ENCODE results near the gene ATP8B4. TPM values are rescaled to one million over a fixed set of nuclear protein-coding genes. Genes with fewer than 3 reads are reported as not detected.
A peak's percentile ranks its signal among the peaks of the same experiment; 100 is the strongest.

Gene ATP8B4
- total and polyA plus RNA-seq, 2 donors from 2014 or later = 2.1 to 12.5 TPM

GRCh38 chr15:49832511-49832910 lies 286.5 kb downstream of the ATP8B4 start:
- FAIRE-seq = no peak
- DNase-seq = peak; percentile 15 to 60 (median 56)
- no peak overlapping the region for H3K4me3 ChIP-seq (ENCODE audit: low read length in 3 of 3)

GRCh38 chr15:49831206-49831965 lies 287.6 kb downstream of the ATP8B4 start:
- Histone ChIP-seq H3K4me3 (ENCODE audit: low read length in 3 of 3) (no peak overlapping the region), H3K9ac (ENCODE audit: low read length in 3 of 3) (no peak overlapping the region), H3K36me3 (ENCODE audit: control insufficient read depth in 2 of 3, insufficient read depth in 3 of 3, low read length in 3 of 3) (no peaks in the 10 kb centered on the region), H3K4me1 (ENCODE audit: control insufficient read depth in 2 of 3, insufficient read depth in 2 of 3, low read depth in 1 of 3, low read length in 3 of 3) (no peaks in the 10 kb centered on the region), H3K9me3 (ENCODE audit: control insufficient read depth in 2 of 3, insufficient read depth in 1 of 3, low read length in 3 of 3) (no peaks in the 10 kb centered on the region), H3K27me3 (ENCODE audit: control insufficient read depth, insufficient read depth, low read length) (no peaks in the 10 kb centered on the region), H3K27ac (ENCODE audit: low read depth in 2 of 2, low read length in 2 of 2) (no peak overlapping the region)
- TF ChIP-seq CTCF (IDR thresholded peaks at IDR 0.05; ENCODE audit: borderline replicate concordance, extremely low read depth, insufficient read depth) = no peak
- DNase-seq (peak in 1 of 5 donors; percentile 36), FAIRE-seq (no peak)
- intact Hi-C loops (cut with DNase I) = no loop called here

More at GRCh38 chr15:49832511-49832910, 286.5 kb downstream of the ATP8B4 start:
- H3K27me3 ChIP-seq (ENCODE audit: control insufficient read depth, insufficient read depth, low read length) = no peaks in the 10 kb centered on the region
- no peaks in the 10 kb centered on the region for H3K4me1 ChIP-seq (ENCODE audit: control insufficient read depth in 2 of 3, insufficient read depth in 2 of 3, low read depth in 1 of 3, low read length in 3 of 3)
- intact Hi-C loops (cut with DNase I) = no loop called here
- no peaks in the 10 kb centered on the region for H3K36me3 ChIP-seq (ENCODE audit: control insufficient read depth in 2 of 3, insufficient read depth in 3 of 3, low read length in 3 of 3)
- TF ChIP-seq CTCF (IDR thresholded peaks at IDR 0.05; ENCODE audit: borderline replicate concordance, extremely low read depth, insufficient read depth) = peak; percentile 29
- no peak overlapping the region for H3K27ac ChIP-seq (ENCODE audit: low read depth in 2 of 2, low read length in 2 of 2)
- H3K9me3 ChIP-seq (ENCODE audit: control insufficient read depth in 2 of 3, insufficient read depth in 1 of 3, low read length in 3 of 3) = no peaks in the 10 kb centered on the region
- H3K9ac ChIP-seq (ENCODE audit: low read length in 3 of 3) = no peak overlapping the region

GRCh38 chr15:49830391-49830790 lies 288.6 kb downstream of the ATP8B4 start:
- H3K9me3 ChIP-seq (ENCODE audit: control insufficient read depth in 2 of 3, insufficient read depth in 1 of 3, low read length in 3 of 3) = no peaks in the 10 kb centered on the region
- no peak overlapping the region for H3K9ac ChIP-seq (ENCODE audit: low read length in 3 of 3)
- H3K36me3 ChIP-seq (ENCODE audit: control insufficient read depth in 2 of 3, insufficient read depth in 3 of 3, low read length in 3 of 3) = no peaks in the 10 kb centered on the region
- H3K4me3 ChIP-seq (ENCODE audit: low read length in 3 of 3) = no peak overlapping the region
- intact Hi-C loops (cut with DNase I) = no loop called here
- DNase-seq (peak in 3 of 5 donors; percentile 13 to 81 (median 57)), FAIRE-seq (no peak)
- no peaks in the 10 kb centered on the region for H3K4me1 ChIP-seq (ENCODE audit: control insufficient read depth in 2 of 3, insufficient read depth in 2 of 3, low read depth in 1 of 3, low read length in 3 of 3)
- H3K27ac ChIP-seq (ENCODE audit: low read depth in 2 of 2, low read length in 2 of 2) = no peak overlapping the region
- H3K27me3 ChIP-seq (ENCODE audit: control insufficient read depth, insufficient read depth, low read length) = no peaks in the 10 kb centered on the region
- TF ChIP-seq CTCF (IDR thresholded peaks at IDR 0.05; ENCODE audit: borderline replicate concordance, extremely low read depth, insufficient read depth) = no peak

Measured in kidney (tissue), 14 donors.